ENCODE data around the gene DRC1.

DRC1 gene

DNA sequence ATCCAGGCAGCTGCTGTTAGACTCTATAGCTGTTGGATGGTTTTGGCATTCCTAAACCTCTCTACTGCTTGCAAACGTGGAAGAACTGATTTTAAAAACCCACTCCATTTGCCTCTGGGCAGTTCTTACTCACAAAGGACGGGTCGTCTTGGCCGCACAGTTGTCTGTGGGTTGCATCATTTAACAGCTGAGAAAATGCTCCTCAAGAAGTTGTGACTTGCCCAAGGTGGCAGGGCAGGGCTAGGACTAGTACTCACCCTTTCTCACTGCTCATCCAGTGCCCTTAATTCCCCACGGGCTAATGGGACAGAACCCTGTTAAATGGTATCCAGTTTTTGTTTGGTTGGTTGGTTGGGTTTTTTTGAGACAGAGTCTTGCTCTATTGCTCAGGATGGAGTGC is 997 bp upstream of the DRC1 start:
- DNase-seq = no peak

DNA sequence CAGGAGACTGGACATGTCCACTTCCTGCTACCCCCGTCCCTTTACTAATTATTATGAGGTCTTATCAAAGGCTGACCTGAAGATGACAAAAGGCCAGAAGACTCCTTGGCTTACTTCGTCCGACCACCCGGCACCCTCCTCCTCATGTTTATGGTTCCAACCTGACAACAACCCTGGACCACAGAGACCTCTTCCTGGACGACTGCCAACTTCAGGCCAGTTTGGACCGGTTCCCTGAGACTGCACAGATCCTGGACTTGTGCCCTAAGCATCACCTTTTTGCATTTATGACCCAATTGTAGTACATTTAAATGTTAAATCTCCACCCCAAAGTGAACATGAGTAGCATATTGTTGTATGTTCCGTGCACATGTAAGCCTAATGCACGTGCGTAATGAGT is 5.8 kb downstream of the DRC1 start:
- DNase-seq = no peak

DNA sequence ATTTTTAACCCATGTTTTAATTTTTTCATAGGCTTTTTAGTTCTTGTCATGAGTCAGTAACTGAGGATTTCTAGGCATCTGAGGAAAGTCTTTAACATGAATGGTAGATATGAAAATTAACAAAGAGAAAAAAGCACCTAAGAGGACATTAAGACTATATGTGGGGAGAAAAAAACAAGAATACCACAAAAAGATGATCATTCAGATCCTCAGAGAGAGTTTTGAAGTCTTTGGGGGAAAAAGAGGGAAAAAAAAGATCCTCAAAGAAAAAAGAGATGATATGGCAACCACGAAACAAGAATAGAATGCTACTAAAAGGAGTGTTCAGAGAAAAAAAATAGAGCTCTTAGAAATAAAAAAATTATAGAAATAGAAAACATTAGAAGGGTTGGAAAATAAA is 8.1 kb downstream of the DRC1 start:
- no peak for DNase-seq

DNA sequence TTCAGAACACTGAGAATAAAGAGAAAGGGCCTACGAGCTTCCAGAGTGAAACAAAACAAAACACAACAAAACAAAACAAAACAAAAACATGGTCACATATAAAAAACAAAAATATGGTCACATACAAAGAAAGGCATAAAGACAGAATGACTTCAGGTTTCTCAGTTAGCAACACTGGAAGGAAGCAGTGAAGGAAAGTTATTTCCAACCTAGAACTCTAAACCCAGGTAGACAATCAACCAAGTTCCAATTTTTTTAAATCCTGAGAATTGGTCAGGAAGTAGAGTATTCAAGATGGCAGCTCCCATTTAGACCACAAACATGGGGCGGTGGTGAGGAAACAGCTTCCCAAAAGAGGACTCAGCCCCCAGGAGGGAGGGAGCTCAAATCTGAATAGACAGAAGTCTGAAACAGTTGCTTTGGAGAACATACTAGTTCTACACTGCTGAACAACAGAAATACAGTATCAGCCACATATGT is 9.1 kb downstream of the DRC1 start:
- no peak for DNase-seq

GRCh38 chr2:26411419-26411818 is 9.7 kb downstream of the DRC1 start:
- DNase-seq = no peak

- DNase-seq = no peak
These were observed 10.5 kb downstream of the DRC1 start for GRCh38 chr2:26412091-26412673.

DNA sequence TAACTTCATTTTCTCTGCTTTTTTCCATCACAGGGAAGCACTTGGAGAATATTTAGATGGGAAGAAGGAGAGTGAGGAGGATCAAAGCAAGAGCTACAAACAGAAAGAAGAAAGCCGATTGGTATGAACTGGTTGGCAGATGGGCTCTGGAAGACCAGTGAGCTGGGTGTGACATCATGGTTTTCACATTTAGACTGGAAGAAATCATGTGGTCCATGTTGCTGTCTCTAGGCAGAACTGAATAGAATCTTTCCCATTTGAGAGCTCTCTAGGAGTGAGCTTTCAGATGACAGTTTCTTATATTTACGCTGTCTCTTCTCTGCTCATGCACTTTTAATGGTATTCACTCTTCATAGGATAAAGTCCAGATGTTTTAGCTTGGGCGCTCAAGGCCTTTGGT is 12.6 kb downstream of the DRC1 start:
- no peak for DNase-seq

- DNase-seq = no peak
These were observed 20.2 kb downstream of the DRC1 start for GRCh38 chr2:26421961-26422360.

- DNase-seq = no peak
These were observed 21.4 kb downstream of the DRC1 start for GRCh38 chr2:26422947-26423629.

DNA sequence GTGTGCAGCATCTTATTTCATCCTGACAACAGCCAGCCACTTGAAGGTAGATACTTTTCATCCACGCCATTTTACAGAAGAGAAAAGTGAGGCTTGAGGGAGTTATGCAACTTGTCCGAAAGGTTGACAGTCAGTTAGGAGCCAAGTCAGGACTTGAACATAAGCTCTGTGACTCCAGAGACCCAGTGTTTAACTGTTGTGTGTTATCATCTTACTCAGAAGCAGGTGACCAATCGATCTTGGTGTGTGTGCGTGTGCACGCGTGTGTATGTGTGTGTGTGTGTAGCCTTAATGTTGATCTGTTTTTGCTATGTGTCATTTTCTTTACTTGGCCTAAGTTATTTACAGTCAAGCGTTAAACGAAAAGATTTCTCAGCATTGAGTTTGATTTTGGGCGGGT is 22.0 kb downstream of the DRC1 start:
- DNase-seq = no peak

- no peak for DNase-seq
These were observed 22.5 kb downstream of the DRC1 start for GRCh38 chr2:26424221-26424620.

DNA sequence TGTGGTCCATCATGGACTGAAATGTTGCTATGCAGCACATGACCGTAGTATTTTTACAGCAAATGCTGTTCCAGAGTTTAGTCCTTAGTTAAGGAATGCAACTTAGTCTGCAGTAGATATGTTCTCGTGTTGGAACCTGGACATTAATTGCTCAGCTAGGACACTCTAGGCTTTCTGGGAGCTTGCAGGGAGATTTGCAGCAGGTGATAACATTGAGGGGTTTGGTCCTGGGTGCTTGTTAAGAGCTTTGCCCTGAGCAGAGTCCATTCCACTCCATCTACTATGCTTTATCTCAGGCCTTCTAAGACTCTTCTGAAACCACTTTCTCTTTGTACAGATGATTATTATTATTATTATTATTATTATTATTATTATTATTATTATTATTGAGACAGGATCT is 27.1 kb downstream of the DRC1 start:
- no peak for DNase-seq

- DNase-seq = no peak
These were observed 28.3 kb downstream of the DRC1 start for GRCh38 chr2:26429779-26430578.

GRCh38 chr2:26430826-26431225 is 29.1 kb downstream of the DRC1 start:
- no peak for DNase-seq

DNA sequence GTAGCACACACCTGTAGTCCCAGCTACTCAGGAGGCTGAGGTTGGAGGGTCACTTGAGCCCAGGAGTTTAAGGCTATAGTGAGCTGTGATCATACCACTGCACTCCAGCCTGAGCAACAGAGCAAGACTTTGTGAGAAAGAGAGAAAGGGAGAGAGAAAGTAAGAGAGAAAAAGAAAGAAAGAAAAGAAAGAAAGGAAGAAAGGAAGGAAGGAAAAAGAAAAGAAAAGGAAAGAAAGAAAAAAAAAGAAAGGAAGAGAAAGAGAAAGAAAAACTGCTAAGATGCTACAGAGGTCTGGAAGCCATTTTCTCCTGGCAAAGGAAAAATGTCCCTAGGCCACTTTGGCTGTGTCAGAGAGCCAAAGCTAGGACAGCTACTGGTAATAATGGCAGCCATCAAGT is 30.6 kb downstream of the DRC1 start:
- DNase-seq = no peak

DNA sequence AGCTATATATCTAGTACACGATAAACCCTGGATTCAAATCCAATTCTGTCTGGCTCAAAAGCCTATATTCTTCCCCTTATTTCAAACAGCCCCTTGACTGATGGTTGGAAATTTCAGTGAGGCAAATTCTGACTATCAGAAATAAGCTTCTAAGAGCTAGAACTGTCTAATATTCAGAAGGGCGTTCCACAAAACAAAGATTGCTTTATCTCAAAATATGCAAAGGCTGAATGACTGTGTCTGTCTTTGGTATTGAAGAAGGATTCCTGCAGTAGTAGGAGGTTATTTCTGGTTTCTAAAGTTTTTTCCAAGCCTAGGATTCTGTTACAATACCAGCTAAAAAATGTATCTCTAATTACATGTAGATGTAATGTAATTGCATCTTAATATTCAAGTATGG is 31.1 kb downstream of the DRC1 start:
- DNase-seq = no peak

DNA sequence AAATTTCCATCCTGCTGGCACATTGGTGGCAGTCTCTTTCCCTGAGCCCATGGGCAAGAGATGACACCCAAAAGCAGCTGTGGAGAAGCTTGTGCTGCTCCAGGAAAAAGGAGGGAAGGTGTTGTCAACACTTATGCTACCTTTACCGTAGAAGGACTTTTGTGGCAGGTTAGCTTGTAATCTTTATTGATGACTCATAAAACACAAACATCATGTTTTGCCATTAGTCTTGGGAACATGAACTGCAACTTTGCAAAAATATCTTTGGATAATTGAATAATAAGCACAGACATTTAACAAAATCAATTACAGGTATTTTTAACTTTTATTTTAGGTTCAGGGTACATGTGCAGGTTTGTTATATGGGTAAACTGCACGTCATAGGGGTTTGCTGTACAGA is 33.4 kb downstream of the DRC1 start:
- no peak for DNase-seq

- peak; percentile 67 for DNase-seq
These were observed 36.8 kb downstream of the DRC1 start for GRCh38 chr2:26438526-26438925.

DNA sequence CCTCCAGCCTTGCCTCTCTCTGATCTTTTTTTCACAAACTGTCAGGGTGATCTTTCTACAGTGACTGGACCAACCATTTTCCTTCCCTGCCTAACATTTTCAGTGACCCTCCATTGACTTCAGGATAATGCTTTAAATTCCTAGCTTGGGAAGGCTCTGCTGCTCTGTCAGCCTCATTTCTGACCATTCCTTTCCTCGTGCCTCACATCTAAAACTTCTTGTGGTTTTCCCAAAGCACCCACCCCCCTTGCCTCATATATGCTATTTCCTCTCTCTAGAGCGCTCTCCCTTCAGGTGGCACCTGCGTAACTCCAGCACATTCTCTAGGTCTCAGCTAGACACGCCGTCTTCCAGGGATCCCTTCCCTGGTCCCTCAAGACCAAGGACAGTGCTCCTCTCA is 37.2 kb downstream of the DRC1 start:
- no peak for DNase-seq

DNA sequence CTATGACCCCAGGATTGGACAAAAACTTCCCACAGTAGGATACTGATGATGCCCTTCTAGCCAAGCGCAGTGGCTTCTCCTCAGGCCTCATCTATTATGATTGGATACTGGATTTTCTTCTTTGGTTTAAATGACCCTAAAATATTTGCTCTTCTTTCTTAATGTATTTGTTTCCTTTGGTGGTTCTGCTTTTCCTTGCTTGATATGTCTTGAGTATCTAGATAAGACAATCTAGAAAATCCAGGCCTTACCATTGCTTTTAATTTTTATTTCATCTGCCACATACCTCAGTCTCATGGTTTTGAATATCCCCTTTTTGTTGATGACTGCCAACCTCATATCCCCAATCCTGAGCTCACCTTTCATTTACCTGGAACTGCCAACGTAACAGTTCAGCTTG is 40.6 kb downstream of the DRC1 start:
- DNase-seq = no peak

DNA sequence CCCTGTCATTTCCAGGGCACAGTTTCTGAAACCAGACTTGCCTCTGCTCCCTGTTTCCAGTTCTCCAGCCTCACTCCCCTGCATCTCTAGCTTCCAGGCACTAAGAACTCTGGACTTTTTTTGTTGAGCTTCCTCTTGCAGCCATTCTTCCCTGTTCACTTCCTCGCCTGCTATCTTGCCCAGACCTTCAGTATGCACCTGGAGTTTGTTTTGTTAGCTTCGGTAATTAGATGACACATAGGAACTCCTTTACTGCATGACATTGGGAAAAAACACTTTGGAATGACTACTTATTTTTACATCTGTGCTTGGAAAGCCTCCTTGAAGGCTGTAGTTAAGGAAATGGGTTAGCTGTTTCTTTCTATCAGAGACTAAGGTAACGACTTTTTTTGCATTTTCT is 41.0 kb downstream of the DRC1 start:
- no peak for DNase-seq

DNA sequence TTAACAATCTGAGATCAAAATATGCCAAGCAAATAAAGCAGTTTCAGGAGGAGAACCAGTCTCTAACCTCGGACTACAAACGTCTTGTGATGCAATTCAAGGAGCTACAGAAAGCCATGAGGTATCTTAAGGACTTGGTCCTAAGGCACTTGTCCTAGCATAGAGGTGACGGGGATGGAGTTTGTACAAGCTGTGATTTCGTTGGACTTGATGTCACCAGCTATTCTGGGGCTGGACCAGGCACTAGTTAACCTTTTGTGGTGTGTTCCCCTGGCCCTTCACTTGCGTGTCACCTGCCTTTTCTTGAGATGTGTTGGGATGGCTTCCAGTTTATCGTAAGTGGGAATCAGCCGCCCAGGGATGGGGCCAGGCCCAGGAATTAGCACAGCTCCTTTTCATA is 42.5 kb downstream of the DRC1 start:
- no peak for DNase-seq

DNA sequence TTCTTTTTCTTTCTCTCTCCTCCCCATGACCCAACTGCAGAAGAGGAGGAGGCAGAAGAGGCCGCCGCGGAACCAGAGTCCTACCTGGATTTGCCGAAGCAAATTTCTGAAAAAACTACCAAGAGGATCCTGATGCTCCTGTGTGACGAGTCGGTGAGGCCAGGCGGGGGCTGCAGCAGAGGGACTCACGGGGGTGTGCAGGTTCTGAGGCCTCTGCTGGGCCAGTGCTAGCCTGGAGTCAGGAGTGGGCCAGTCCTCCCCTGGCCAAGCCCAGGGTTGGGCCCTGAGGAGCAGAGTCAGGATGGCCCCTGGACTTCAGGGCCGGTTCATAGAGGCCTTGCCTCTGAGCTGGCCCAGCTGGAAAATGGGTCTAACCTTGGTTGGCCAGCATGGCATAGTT is 46.9 kb downstream of the DRC1 start:
- DNase-seq = no peak
